ENCODE data around the gene KCNMB4. TPM values are rescaled to one million over a fixed set of nuclear protein-coding genes. Genes with fewer than 3 reads are reported as not detected.

The KCNMB4 gene
- total RNA-seq, 1 donor from 2014 or later: 3.4 TPM

GRCh38 chr12:70364695-70365397, 1.2 kb upstream of the KCNMB4 start:
- Histone ChIP-seq H3K27ac (no peak overlapping the region), H3K4me3 (peak overlapping the region in 1 of 2 donors; percentile 91), H3K4me1 (peaks cover 3 to 6% of the 10 kb centered on the region in 2 donors), H3K27me3 (no peaks in the 10 kb centered on the region), H3K36me3 (no peaks in the 10 kb centered on the region), H3K9me3 (no peaks in the 10 kb centered on the region)
- DNase-seq (ENCODE audit: low spot score in 2 of 2): no peak
- intact Hi-C loops (cut with DNase I): loop anchor here (5.0 to 10.0 kb wide), 2 partner anchors 123 to 320 kb away; partner anchors contain the start of gene CNOT2
- TF ChIP-seq CTCF (IDR thresholded peaks at IDR 0.05): no peak

- DNase-seq (ENCODE audit: low spot score in 2 of 2): no peak
- H3K36me3 ChIP-seq: no peaks in the 10 kb centered on the region
- TF ChIP-seq CTCF (IDR thresholded peaks at IDR 0.05): no peak
- peaks cover 3 to 6% of the 10 kb centered on the region in 2 donors for H3K4me1 ChIP-seq
- H3K4me3 ChIP-seq: peak overlapping the region; percentile 76 to 91
- no peaks in the 10 kb centered on the region for H3K9me3 ChIP-seq
- intact Hi-C loops (cut with DNase I): loop anchor here (5.0 to 10.0 kb wide), 2 partner anchors 123 to 321 kb away; partner anchors contain the start of gene CNOT2
- H3K27me3 ChIP-seq: no peaks in the 10 kb centered on the region
- H3K27ac ChIP-seq: no peak overlapping the region
Measured at GRCh38 chr12:70365398-70365647, 767 bp upstream of the KCNMB4 start.

- Histone ChIP-seq H3K4me1 (peaks cover 3 to 6% of the 10 kb centered on the region in 2 donors), H3K27ac (peak overlapping the region; percentile 27 to 33), H3K36me3 (no peaks in the 10 kb centered on the region), H3K9me3 (no peaks in the 10 kb centered on the region), H3K27me3 (no peaks in the 10 kb centered on the region), H3K4me3 (peak overlapping the region; percentile 76 to 91)
- intact Hi-C loops (cut with DNase I): loop anchor here (5.0 to 10.0 kb wide), 2 partner anchors 124 to 322 kb away; partner anchors contain the start of gene CNOT2
- TF ChIP-seq CTCF (IDR thresholded peaks at IDR 0.05): no peak
- peak in 1 of 2 donors; percentile 68 for DNase-seq (ENCODE audit: low spot score in 2 of 2)
Measured at GRCh38 chr12:70366581-70367257, 629 bp downstream of the KCNMB4 start.

GRCh38 chr12:70367258-70368141, 1.4 kb downstream of the KCNMB4 start:
- H3K36me3 ChIP-seq: no peaks in the 10 kb centered on the region
- peaks cover 3 to 6% of the 10 kb centered on the region in 2 donors for H3K4me1 ChIP-seq
- intact Hi-C loops (cut with DNase I): loop anchor here (5.0 to 10.0 kb wide), 2 partner anchors 125 to 323 kb away; partner anchors contain the start of gene CNOT2
- H3K9me3 ChIP-seq: no peaks in the 10 kb centered on the region
- no peaks in the 10 kb centered on the region for H3K27me3 ChIP-seq
- TF ChIP-seq CTCF (IDR thresholded peaks at IDR 0.05): no peak
- peak overlapping the region; percentile 76 to 91 for H3K4me3 ChIP-seq
- DNase-seq (ENCODE audit: low spot score in 2 of 2): no peak
- peak overlapping the region; percentile 27 to 33 for H3K27ac ChIP-seq

GRCh38 chr12:70372881-70373280, 6.8 kb downstream of the KCNMB4 start:
- no peak for DNase-seq (ENCODE audit: low spot score in 2 of 2)
- Histone ChIP-seq H3K27me3 (no peaks in the 10 kb centered on the region), H3K4me3 (no peak overlapping the region), H3K9me3 (no peaks in the 10 kb centered on the region), H3K27ac (no peak overlapping the region), H3K36me3 (no peaks in the 10 kb centered on the region), H3K4me1 (no peaks in the 10 kb centered on the region)
- intact Hi-C loops (cut with DNase I): no loop called here
- TF ChIP-seq CTCF (IDR thresholded peaks at IDR 0.05): no peak
